Measurements from ENCODE around the gene TMEM116.
"Not testable (repeated sequence)": the region's sequence is repeated elsewhere in the genome, so short reads cannot be mapped to it uniquely, and the experiment has no call there.

The TMEM116 gene

DNA sequence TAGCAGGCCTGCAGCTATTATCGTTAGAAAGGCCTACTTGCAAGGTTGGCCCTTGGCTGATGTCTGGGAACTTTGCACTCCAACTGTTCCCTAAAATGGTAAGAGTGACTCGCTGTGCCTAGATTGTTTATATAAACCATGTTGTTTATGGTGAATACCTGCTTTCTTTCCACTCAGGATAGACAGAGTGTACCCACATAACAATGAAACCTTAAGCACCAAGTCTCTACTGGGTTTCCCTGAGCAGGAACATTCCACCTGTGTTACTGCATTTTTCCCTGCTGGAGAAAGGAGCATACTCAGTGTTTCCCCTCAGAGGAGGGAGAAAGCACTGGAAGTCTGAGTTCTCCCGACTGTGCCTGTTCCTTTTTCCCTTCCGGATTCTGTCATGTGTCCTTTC is 33.0 kb upstream of the TMEM116 start:
- H3K9ac ChIP-seq (ENCODE audit: low read length): no peak overlapping the region
- no peaks in the 10 kb centered on the region for H3K79me2 ChIP-seq (ENCODE audit: insufficient read depth, low read length)
- H3K36me3 ChIP-seq (ENCODE audit: insufficient read depth, low read length): peaks cover 96% of the 10 kb centered on the region
- no peaks in the 10 kb centered on the region for H4K20me1 ChIP-seq (ENCODE audit: insufficient read depth, low read length)
- H3K27me3 ChIP-seq (ENCODE audit: insufficient read depth, low read length): no peaks in the 10 kb centered on the region
- H3K4me3 ChIP-seq (ENCODE audit: low read depth, low read length, poor library complexity, severe bottlenecking): no peak overlapping the region
- H3K4me2 ChIP-seq (ENCODE audit: low read length): no peak overlapping the region
- H3F3A ChIP-seq (ENCODE audit: insufficient read depth, low read length): no peaks in the 10 kb centered on the region
- H3K4me1 ChIP-seq (ENCODE audit: insufficient read depth, low read length, severe bottlenecking): no peaks in the 10 kb centered on the region
- TF ChIP-seq EZH2 (IDR thresholded peaks at IDR 0.05; ENCODE audit: borderline replicate concordance, low read length): no peak
- TF ChIP-seq, protein P1, sequence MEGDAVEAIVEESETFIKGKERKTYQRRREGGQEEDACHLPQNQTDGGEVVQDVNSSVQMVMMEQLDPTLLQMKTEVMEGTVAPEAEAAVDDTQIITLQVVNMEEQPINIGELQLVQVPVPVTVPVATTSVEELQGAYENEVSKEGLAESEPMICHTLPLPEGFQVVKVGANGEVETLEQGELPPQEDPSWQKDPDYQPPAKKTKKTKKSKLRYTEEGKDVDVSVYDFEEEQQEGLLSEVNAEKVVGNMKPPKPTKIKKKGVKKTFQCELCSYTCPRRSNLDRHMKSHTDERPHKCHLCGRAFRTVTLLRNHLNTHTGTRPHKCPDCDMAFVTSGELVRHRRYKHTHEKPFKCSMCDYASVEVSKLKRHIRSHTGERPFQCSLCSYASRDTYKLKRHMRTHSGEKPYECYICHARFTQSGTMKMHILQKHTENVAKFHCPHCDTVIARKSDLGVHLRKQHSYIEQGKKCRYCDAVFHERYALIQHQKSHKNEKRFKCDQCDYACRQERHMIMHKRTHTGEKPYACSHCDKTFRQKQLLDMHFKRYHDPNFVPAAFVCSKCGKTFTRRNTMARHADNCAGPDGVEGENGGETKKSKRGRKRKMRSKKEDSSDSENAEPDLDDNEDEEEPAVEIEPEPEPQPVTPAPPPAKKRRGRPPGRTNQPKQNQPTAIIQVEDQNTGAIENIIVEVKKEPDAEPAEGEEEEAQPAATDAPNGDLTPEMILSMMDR (IDR thresholded peaks at IDR 0.05; ENCODE audit: low read length): no peak
- no peaks in the 10 kb centered on the region for H3K9me3 ChIP-seq (ENCODE audit: low read length)
- no peak overlapping the region for H3K27ac ChIP-seq (ENCODE audit: low read depth, low read length, poor library complexity, severe bottlenecking)
- H2AFZ ChIP-seq (ENCODE audit: low read length): no peak overlapping the region
- no peaks in the 10 kb centered on the region for H3K9me2 ChIP-seq (ENCODE audit: low read depth, low read length)

DNA sequence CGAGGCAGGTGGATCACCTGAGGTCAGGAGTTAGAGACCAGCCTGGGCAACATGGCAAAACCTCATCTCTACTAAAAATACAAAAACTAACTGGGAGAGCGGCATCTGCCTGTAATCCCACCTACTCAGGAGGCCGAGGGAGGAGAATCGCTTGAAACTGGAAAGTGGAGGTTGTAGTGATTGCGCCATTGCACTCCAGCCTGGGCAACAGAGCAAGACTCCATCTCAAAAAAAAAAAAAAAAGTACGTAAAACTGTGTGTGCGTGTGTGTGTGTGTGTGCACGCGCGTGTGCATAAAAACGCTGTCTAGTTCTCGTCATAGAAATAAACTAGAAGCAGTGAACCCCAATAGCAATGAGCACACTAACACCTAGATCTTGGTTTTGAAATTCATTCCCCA is 23.6 kb upstream of the TMEM116 start:
- peaks cover 94% of the 10 kb centered on the region for H3K36me3 ChIP-seq (ENCODE audit: insufficient read depth, low read length)
- H3K27ac ChIP-seq (ENCODE audit: low read depth, low read length, poor library complexity, severe bottlenecking): not testable (repeated sequence)

DNA sequence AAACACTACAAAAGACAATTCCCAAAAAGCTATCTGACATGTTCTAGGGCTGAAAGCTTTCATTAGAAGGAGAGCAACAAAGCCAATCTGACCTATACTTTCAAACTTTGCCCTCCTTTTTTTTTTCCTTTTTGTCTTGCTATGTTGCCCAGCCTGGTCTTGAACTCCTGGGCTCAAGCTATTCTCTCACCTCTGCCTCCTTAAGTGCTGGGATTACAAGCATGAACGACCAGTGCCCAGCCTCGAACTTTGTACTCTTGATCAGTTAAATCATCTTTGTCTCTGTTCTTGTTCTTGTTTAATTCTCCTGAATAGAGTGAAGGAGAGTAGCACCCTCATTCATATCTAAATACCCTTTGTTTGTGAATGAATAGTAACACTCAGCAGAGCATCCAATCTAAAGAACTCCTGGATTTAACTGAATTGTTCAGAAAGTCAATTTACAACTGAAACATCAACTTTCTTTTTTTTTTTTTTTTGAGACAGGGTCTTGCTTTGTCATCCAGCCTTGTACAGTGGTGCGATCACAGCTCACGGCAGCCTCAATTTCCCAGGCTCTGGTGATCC is 22.3 kb upstream of the TMEM116 start:
- Histone ChIP-seq H3K9ac (ENCODE audit: low read length) (no peak overlapping the region), H3K4me1 (ENCODE audit: insufficient read depth, low read length, severe bottlenecking) (no peaks in the 10 kb centered on the region), H3K4me3 (ENCODE audit: low read depth, low read length, poor library complexity, severe bottlenecking) (no peak overlapping the region), H2AFZ (ENCODE audit: low read length) (no peak overlapping the region), H3K9me3 (ENCODE audit: low read length) (no peaks in the 10 kb centered on the region), H3K27ac (ENCODE audit: low read depth, low read length, poor library complexity, severe bottlenecking) (no peak overlapping the region), H4K20me1 (ENCODE audit: insufficient read depth, low read length) (no peaks in the 10 kb centered on the region), H3K27me3 (ENCODE audit: insufficient read depth, low read length) (no peaks in the 10 kb centered on the region), H3K79me2 (ENCODE audit: insufficient read depth, low read length) (no peaks in the 10 kb centered on the region), H3K36me3 (ENCODE audit: insufficient read depth, low read length) (peaks cover 93% of the 10 kb centered on the region), H3F3A (ENCODE audit: insufficient read depth, low read length) (no peaks in the 10 kb centered on the region), H3K4me2 (ENCODE audit: low read length) (no peak overlapping the region), H3K9me2 (ENCODE audit: low read depth, low read length) (no peaks in the 10 kb centered on the region)
- TF ChIP-seq EZH2 (IDR thresholded peaks at IDR 0.05; ENCODE audit: borderline replicate concordance, low read length): no peak
- TF ChIP-seq, protein P1 (IDR thresholded peaks at IDR 0.05; ENCODE audit: low read length): no peak

More for the DNA sequence above, 23.6 kb upstream of the TMEM116 start:
- not testable (repeated sequence) for H3K4me1 ChIP-seq (ENCODE audit: insufficient read depth, low read length, severe bottlenecking); H4K20me1 ChIP-seq (ENCODE audit: insufficient read depth, low read length); H3K79me2 ChIP-seq (ENCODE audit: insufficient read depth, low read length); H3K4me2 ChIP-seq (ENCODE audit: low read length); H3F3A ChIP-seq (ENCODE audit: insufficient read depth, low read length); H2AFZ ChIP-seq (ENCODE audit: low read length); H3K4me3 ChIP-seq (ENCODE audit: low read depth, low read length, poor library complexity, severe bottlenecking); H3K9me2 ChIP-seq (ENCODE audit: low read depth, low read length); H3K9ac ChIP-seq (ENCODE audit: low read length); H3K9me3 ChIP-seq (ENCODE audit: low read length); H3K27me3 ChIP-seq (ENCODE audit: insufficient read depth, low read length)

GRCh38 chr12:112032292-112032691 is 19.3 kb upstream of the TMEM116 start:
- Histone ChIP-seq H3K9me2 (ENCODE audit: low read depth, low read length) (no peaks in the 10 kb centered on the region), H3F3A (ENCODE audit: insufficient read depth, low read length) (no peaks in the 10 kb centered on the region), H3K36me3 (ENCODE audit: insufficient read depth, low read length) (peaks cover 91% of the 10 kb centered on the region), H2AFZ (ENCODE audit: low read length) (no peak overlapping the region), H4K20me1 (ENCODE audit: insufficient read depth, low read length) (no peaks in the 10 kb centered on the region), H3K4me2 (ENCODE audit: low read length) (no peak overlapping the region), H3K4me3 (ENCODE audit: low read depth, low read length, poor library complexity, severe bottlenecking) (no peak overlapping the region), H3K9me3 (ENCODE audit: low read length) (no peaks in the 10 kb centered on the region), H3K27ac (ENCODE audit: low read depth, low read length, poor library complexity, severe bottlenecking) (no peak overlapping the region), H3K4me1 (ENCODE audit: insufficient read depth, low read length, severe bottlenecking) (no peaks in the 10 kb centered on the region), H3K9ac (ENCODE audit: low read length) (no peak overlapping the region), H3K79me2 (ENCODE audit: insufficient read depth, low read length) (no peaks in the 10 kb centered on the region), H3K27me3 (ENCODE audit: insufficient read depth, low read length) (no peaks in the 10 kb centered on the region)
- TF ChIP-seq, protein P1 (IDR thresholded peaks at IDR 0.05; ENCODE audit: low read length): no peak
- no peak for TF ChIP-seq EZH2 (IDR thresholded peaks at IDR 0.05; ENCODE audit: borderline replicate concordance, low read length)
